Measurements from ENCODE around the gene LRRC8B. TPM values are rescaled to one million over a fixed set of nuclear protein-coding genes. Genes with fewer than 3 reads are reported as not detected.

LRRC8B gene
- polyA plus RNA-seq, 1 of the 3 experiments (the other 2 are of a cell fraction): 3.7 TPM

- H3K9me2 ChIP-seq: no peaks in the 10 kb centered on the region; the same call in 1 of the 2 replicates
- no peaks in the 10 kb centered on the region for H4K20me1 ChIP-seq (ENCODE audit: insufficient read depth)
- H3K9ac ChIP-seq: no peak overlapping the region
- DNase-seq: no peak
- peak overlapping the region; percentile 49 for H2AFZ ChIP-seq (ENCODE audit: low read depth)
- H3K27ac ChIP-seq (ENCODE audit: low read depth in 2 of 2, low read length in 1 of 2): peak overlapping the region; percentile 2 to 50; a peak in 2 of 4 replicates
- peaks cover 13 to 15% of the 10 kb centered on the region in 2 experiments for H3K4me1 ChIP-seq (ENCODE audit: control insufficient read depth in 1 of 2, insufficient read depth in 2 of 2, low read depth in 1 of 2, low read length in 1 of 2)
- peaks cover 8% of the 10 kb centered on the region for H3F3A ChIP-seq (replicated peaks; ENCODE audit: insufficient read depth)
- ChIA-PET POLR2A (no interaction called here), CTCF (interaction anchor here (1.3 to 1.5 kb wide), 3 partner anchors 10 to 69 kb away, joined by 3 to 5 read pairs (median 4); no protein-coding TSS in a partner anchor)
- TF ChIP-seq GABPA (IDR thresholded peaks at IDR 0.05; ENCODE audit: low read depth) (no peak), YY1 (IDR thresholded peaks at IDR 0.05; ENCODE audit: low read depth) (no peak), ZBTB33 (IDR thresholded peaks at IDR 0.05; ENCODE audit: borderline replicate concordance, low read depth) (no peak), TEAD4 (IDR thresholded peaks at IDR 0.05; ENCODE audit: borderline replicate concordance, insufficient read depth) (no peak), USF1 (IDR thresholded peaks at IDR 0.05; ENCODE audit: borderline replicate concordance, low read depth) (no peak), MXI1 (IDR thresholded peaks at IDR 0.05; ENCODE audit: low read depth, low read length) (no peak), CTCF (IDR thresholded peaks at IDR 0.05) (no peak), POLR2AphosphoS5 (IDR thresholded peaks at IDR 0.05; ENCODE audit: low read depth, low read length) (no peak), PBX3 (IDR thresholded peaks at IDR 0.05) (0 out of 2 replicates have a peak, but pooled peaks have one; percentile 2), SIN3A (IDR thresholded peaks at IDR 0.05; ENCODE audit: borderline replicate concordance, low read depth, low read length) (no peak), ELF1 (IDR thresholded peaks at IDR 0.05) (peak; percentile 53; the same call in 1 of the 2 replicates)
- H3K4me3 ChIP-seq (ENCODE audit: low read depth in 2 of 2, low read length in 1 of 2): peak overlapping the region in 1 of 2 experiments; percentile 5; a peak in 1 of 4 replicates
- peak overlapping the region; percentile 14; the same call in 1 of the 2 replicates for H3K4me2 ChIP-seq
- no peaks in the 10 kb centered on the region for H3K27me3 ChIP-seq (ENCODE audit: insufficient read depth)
- H3K36me3 ChIP-seq (replicated peaks in 1 of 2; ENCODE audit: control insufficient read depth in 1 of 2, insufficient read depth in 2 of 2, low read length in 1 of 2): no peaks in the 10 kb centered on the region
- WGBS (ENCODE audit: low lambda C conversion rate): 28% methylated on average over 2 of the region's 2 CpGs
- H3K9me3 ChIP-seq: no peaks in the 10 kb centered on the region
- H3K79me2 ChIP-seq (ENCODE audit: insufficient read depth): no peaks in the 10 kb centered on the region
Observed at GRCh38 chr1:89552471-89553081, 27.9 kb downstream of the LRRC8B start.
